ENCODE results near the gene ADAMTS13.
A peak's percentile ranks its signal among the peaks of the same experiment; 100 is the strongest.
"Not testable (repeated sequence)": the region's sequence is repeated elsewhere in the genome, so short reads cannot be mapped to it uniquely, and the experiment has no call there.

ADAMTS13 gene

DNA sequence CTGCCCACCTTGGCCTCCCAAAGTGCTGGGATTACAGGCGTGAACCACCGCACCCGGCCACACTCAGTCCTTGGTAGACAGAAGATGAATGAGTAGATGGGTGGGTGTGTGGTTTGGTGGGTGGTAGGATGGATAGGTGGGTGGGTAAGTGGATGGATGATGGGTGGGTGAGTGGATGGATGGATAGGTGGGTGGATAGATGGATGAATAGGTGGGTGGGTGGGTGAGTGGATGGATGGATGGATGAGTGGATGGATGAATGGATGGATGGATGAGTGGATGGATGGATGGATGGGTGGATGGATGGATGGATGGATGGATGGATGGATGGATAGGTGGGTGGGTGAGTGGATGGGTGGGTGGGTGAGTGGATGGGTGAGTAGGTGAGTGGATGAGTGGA, 29.9 kb upstream of the ADAMTS13 start:
- DNase-seq (ENCODE audit: low read depth): not testable (repeated sequence)

DNA sequence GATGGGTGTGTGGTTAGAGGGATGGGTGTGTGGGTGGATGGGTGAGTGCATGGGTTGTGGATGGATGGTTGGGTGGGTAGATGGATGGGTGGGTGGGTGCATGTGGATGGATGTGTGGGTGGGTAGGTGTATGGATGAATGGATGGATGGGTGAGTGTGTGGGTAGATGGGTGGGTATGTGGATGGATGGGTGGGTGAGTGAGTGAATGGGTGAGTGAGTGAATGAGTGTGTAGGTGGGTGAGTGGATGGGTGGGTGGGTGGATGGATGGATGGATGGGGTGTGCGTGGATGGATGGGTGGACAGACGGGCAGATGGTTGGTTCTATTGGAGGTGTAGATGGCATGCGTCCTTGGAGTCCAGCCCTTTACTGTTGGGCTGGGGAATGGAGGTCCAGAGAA, 28.8 kb upstream of the ADAMTS13 start:
- no peak for DNase-seq (ENCODE audit: low read depth)

GRCh38 chr9:133394687-133395271, 27.4 kb upstream of the ADAMTS13 start:
- no peak for DNase-seq (ENCODE audit: low read depth)

- DNase-seq (ENCODE audit: low read depth): no peak
Measured at GRCh38 chr9:133396952-133397351, 25.2 kb upstream of the ADAMTS13 start.

GRCh38 chr9:133397370-133397769, 24.8 kb upstream of the ADAMTS13 start:
- no peak for DNase-seq (ENCODE audit: low read depth)

GRCh38 chr9:133397895-133398294, 24.3 kb upstream of the ADAMTS13 start:
- DNase-seq (ENCODE audit: low read depth): no peak

GRCh38 chr9:133400292-133400691, 21.9 kb upstream of the ADAMTS13 start:
- DNase-seq (ENCODE audit: low read depth): no peak

DNA sequence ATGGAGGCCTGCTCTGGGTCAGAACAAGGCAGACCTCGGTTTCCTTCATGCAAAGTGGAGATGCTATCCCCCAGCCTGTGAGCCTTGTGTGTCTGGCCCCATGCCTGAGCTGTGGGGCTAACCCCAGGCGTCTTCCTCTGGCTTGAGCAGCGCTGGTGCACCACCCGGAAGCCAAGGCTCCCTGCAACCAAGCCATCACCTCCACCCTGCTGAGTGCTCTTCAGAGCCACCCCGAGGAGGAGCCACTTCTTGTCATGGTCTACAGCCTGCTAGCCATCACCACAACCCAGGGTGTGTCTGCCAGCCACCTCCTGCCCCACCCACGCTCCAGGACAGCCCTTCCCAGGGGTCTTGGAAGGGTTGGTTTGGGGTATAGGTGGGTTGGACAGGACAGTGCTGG, 20.6 kb upstream of the ADAMTS13 start:
- no peak for DNase-seq (ENCODE audit: low read depth)

GRCh38 chr9:133402689-133403088, 19.5 kb upstream of the ADAMTS13 start:
- DNase-seq (ENCODE audit: low read depth): no peak

DNA sequence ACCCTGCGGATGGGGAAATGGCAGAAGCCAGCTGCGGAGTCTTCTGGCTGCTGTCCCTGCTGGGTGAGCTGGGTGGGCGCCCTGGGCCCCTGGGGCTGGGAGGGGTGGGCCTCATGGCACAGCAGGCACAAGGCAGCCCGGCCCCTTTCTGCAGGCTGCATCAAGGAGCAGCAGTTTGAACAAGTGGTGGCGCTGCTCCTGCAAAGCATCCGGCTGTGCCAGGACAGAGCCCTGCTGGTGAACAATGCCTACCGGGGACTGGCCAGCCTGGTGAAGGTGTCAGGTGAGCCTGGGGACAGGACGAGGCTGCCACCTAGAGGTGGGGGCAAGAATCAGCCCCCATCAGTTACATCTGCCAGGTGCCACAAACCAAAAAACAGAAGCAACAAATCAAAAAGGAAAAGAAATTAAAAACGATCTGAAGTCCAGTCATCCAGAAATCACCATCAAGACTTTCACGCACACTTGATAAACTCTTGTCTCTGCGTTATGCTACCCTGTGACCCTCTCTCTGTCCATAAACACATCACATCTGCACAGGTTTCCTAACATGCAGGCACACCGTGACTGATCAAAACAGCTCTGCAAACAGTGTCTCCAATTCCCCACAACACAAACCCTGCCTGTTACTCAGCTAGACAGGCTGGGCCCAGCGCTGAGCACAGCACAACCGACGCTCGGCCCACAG, 18.3 kb upstream of the ADAMTS13 start:
- no peak for DNase-seq (ENCODE audit: low read depth)

GRCh38 chr9:133404454-133405002, 17.6 kb upstream of the ADAMTS13 start:
- DNase-seq (ENCODE audit: low read depth): no peak

DNA sequence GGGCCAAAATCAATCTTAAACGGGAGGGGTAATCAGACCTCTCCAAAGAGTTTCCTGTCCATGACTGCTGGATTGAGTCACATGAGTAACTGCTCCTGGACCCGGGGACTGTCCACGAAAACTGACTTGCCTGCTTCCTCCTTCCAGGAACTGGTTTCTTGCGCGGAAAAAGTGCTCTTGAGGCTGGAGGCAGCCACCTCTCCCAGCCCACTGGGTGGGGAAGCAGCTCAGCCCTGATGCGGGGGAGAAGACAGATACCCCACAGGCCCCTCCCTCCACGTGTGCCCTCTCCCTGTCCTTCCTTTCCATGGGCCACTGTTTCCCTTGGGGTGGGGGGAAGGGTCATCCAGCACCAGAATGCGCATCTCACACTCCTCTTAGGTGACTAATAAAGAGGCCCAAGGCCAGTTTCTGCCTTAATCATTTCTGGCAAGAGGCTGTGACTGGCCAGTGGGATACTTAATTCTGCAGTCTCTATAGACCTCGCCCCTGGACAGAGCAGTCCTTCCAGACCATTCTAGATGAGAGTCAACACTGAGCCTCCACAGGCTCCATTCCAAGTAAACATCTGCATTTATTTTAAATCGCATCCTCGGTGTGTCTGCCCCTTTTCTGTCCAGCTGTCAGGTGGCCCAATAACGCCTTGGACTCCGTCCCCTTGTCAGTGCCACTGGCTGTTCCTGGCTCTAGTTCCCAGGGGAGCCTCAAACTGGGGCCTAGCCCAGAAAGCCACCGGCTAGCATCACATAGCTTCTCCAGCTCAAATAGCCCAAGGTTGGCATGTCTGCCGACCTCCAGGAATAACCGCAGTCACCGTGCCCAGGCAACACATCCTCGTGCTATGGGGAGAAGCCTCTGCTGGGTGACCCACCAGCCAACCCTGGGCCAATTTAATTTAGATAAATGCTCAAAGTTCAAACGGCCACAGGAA, 16.4 kb upstream of the ADAMTS13 start:
- DNase-seq (ENCODE audit: low read depth): no peak

GRCh38 chr9:133406480-133407307, 15.5 kb upstream of the ADAMTS13 start:
- DNase-seq (ENCODE audit: low read depth): peak; percentile 58

DNA sequence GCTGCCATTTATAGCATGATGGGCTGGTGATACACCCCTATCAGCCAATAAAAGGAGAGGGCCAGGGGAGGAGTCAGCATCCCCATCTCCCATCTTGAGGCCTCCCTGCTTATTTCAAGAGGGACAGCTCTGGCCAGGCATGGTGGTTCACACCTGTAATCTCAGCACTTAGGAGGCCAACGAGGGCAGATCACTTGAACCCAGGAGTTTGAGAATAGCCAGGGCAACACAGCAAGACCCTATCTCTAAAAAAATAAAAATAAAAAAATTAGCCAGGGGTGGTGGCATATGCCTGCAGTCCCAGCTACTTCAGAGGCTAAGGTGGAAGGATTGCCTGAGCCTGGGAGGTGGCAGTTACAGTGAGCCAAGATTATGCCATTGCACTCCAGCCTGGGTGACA, 14.1 kb upstream of the ADAMTS13 start:
- DNase-seq (ENCODE audit: low read depth): no peak

DNA sequence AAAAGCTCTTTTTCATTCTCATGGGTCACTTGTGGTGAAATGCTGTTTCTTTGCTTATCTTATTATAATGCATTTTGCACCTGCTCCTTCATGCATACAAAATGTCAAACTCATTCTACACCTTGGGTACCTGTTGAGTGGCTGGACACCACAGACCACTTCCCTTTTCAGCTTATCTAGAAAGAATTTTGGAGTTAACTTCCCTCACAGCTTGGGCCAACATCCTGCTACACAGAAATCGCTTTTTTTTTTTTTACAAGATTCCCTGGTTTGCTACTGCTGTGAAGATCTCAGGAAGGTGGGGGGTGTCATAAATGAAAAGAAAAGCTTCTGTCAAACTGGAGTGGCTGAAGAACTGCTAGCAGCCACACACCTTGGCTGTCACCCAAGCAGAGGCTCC, 7.0 kb upstream of the ADAMTS13 start:
- no peak for DNase-seq (ENCODE audit: low read depth)

DNA sequence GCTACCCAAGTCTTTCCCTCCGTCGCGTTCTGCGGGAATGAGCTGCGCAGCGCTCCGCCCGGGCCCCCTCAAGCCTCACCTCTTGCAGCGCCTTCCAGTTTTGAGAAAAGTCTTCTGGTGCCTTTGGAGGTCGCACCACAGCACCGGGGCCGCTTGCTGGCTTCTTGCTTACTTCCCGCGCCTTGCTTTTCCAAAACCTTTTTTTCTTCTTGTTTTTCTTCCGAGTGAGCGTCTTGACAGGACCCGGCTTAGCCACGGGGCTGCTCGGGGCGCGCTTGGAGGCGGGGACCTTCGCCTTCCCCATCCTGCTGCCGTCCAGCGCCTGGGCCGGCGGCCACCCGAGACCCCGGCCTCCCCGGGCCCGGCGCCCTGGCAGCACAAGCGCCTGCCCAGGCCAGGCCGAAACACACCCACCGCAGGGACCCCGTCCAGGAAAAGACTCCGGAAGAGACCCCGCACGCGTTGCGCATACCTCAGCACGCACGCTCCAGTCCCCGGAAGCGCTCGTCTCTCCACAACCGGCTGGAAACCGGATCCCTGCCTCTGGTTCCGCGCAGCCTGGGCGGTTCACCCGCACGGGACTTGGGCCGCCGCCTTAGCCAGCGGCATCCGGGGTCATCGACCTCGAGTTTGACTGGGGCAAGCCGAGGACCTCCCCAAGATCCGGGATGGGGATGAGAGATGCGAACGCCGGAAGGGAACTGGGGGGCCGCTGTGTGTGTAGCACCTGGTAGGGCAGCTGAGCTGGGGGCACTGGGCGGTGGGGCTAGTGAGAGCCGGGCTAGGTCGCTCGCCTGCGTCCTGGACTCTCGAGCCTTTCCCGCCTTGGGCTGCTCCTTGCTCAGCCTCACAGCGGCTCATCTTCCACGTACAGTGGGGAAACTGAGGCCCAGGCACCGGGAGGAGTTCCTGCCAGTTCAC, 4.4 kb upstream of the ADAMTS13 start, which contains the start of gene REXO4:
TSS of gene REXO4 (minus strand) at position 470 of the 921 bp plus-strand sequence. CDS start at position 304, 166 bp downstream.
- DNase-seq (ENCODE audit: low read depth): peak; percentile 68

DNA sequence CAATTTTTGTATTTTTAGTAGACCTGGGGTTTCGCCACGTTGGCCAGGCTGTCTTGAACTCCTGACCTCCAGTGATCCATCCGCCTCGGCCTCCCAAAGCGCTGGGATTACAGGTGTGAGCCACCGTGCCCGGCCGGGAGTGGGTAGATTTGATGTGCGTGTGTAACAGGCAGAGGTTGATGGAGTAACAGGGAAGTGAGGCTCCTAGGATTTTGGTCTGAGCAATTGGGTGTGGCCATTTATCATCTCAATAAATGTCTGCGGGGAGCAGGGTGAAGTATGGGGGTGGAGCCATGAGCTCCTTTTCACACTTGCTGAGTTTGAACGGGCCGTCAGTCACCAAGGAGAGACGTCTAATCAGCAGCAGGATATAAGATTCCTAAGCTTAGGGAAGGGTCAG, 3.2 kb upstream of the ADAMTS13 start:
- DNase-seq (ENCODE audit: low read depth): no peak

DNA sequence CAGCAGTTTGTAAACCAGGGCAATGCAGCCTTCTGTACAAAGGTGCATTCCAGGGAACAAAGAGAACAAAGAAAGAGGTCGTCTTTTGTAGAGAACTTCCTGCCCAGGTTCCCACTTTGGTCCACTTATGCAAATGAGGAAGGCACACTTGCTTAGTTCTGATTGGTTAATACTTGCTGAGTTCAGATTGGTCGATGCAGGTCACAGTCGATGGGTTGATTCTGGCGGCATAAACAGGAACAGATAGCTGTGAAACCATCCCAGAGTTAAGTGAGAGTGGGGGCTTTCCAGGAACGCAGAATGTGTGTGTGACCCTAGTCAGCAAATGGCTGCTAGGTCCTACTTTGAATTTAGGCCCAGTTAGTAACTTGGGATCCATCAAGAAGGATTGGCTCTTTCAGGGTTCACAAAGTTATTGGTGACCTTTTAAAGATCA, 1.8 kb upstream of the ADAMTS13 start:
- DNase-seq (ENCODE audit: low read depth): no peak

DNA sequence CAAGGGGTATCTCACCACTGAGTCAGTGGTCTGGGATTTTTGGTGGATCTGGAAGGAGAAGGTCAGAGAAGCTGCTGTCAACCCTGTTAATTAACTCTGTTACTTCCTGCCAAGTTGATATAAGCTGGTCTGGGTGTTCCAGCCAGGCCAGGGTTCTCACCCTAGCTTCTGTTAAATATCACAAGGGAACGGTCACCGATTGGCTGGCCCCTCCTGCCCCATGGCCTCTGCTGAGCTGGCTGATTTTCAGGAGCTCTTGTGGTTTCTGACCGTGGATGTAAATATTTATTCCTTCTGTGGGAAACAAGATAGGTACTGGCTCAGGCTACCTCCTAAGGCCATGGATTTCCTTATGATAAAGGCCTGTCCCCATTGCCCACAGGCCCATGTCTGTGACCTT, 1.0 kb downstream of the ADAMTS13 start:
- no peak for DNase-seq (ENCODE audit: low read depth)

GRCh38 chr9:133424187-133424586, 2.0 kb downstream of the ADAMTS13 start:
- no peak for DNase-seq (ENCODE audit: low read depth)
